Activated CD8-positive, alpha-beta memory T cell treated with anti-CD3 and anti-CD28 coated beads, Interleukin-2, amount 50 U/mL, for 4 hours (primary cell): ENCODE results near the gene SLC4A1.

ENCODE experiments used
- DNase-seq: peaks from one replicate; pipeline ENCODE4 v3.0.0-alpha.2; 2020

Gene SLC4A1

GRCh38 chr17:44283344-44284023, 15.5 kb upstream of the SLC4A1 start:
- DNase-seq: no peak

- no peak for DNase-seq
These were observed 14.3 kb upstream of the SLC4A1 start for GRCh38 chr17:44282264-44282663.

GRCh38 chr17:44281570-44281969, 13.6 kb upstream of the SLC4A1 start:
- DNase-seq: no peak

DNA sequence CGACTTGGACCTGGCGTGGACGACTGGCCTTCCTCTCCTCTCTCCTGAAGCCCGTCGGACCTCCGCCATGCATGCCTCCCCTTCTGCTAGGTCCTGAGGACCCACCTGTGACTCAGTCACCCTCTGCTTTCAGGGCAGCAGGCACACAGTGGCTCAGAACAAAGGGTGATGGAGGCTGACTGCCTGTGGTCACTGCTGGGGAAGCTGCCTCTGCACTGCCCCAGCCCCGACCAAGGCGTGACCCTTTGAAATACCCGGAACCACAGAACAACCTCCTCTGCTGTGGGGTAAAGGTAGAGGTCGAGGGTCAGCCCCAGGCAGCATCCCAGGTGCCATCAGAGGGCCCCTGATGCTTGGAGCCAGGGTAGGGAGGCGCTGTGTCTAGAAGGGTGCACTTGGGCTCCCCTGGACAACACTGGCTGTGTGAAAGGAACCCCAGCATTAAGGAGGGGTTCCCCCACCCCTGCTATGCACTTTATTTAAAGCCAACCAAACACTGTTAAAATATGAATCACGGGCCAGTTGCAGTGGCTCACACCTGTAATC, 12.5 kb upstream of the SLC4A1 start:
- no peak for DNase-seq

- DNase-seq: no peak
These were observed 11.9 kb upstream of the SLC4A1 start for GRCh38 chr17:44279666-44280391.

- no peak for DNase-seq
These were observed 11.4 kb upstream of the SLC4A1 start for GRCh38 chr17:44279346-44279665.

- no peak for DNase-seq
These were observed 10.0 kb upstream of the SLC4A1 start for GRCh38 chr17:44277976-44278375.

GRCh38 chr17:44273607-44274006, 5.7 kb upstream of the SLC4A1 start:
- DNase-seq: no peak

- no peak for DNase-seq
These were observed 5.0 kb upstream of the SLC4A1 start for GRCh38 chr17:44272954-44273353.

GRCh38 chr17:44272321-44272951, 4.5 kb upstream of the SLC4A1 start:
- DNase-seq: no peak

GRCh38 chr17:44269535-44270240, 1.8 kb upstream of the SLC4A1 start:
- DNase-seq: no peak

DNA sequence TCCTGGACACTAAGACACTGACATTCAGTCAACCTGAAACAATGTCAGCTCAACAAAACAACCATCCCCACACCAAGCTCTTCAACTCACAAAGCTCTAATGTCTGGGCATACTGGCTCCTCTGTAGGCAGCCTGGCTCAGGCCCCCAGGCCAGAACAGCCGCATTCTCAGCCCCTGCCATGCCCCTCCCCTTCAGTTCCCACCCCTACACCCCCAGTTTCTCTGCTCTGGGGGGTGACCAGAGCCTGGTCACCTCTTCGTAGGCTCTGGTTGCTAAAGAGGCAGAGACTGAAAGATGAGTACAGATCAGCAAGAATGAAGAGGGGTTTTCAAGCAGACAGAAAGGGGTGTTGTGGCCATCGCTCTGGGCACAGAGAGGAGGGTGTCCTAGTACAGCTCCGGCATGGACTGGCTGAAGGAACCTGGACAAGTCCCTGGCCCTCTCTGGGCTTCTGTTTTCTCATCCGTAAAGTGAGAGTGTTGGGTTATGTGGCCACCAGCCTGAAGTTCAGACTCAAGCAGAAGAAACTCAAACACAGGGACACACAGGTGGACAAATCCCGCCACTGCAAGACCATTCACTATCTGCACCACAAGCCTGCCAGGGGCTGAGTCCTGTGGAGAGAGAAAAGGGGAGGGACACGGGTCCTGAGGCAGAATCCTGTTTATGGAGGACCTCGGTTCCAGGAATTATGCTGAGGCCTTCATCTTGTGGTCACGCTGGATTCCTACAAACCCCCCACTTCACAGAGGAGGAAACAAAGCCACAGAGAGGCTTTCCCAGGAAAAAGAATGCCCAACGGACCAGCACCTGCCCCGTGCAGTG, 987 bp upstream of the SLC4A1 start:
- DNase-seq: no peak

DNA sequence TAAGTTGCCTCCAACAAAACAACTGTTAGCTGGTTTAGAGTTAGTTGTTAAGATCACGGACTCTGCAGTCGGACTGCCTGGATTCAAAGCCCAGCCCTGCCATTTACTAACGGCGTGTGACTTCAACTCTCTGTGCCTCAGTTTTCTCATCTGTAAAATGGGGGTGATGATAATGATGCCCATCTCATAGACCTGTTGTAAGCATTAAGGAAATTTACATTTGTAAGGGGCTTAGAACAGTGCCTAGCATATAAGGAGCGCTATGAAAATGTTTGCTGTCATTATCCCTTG, 825 bp downstream of the SLC4A1 start:
- no peak for DNase-seq

- DNase-seq: no peak
These were observed 1.4 kb downstream of the SLC4A1 start for GRCh38 chr17:44266402-44267164.

GRCh38 chr17:44263345-44263902, 4.5 kb downstream of the SLC4A1 start:
- no peak for DNase-seq

GRCh38 chr17:44262654-44263225, 5.2 kb downstream of the SLC4A1 start:
- no peak for DNase-seq

DNA sequence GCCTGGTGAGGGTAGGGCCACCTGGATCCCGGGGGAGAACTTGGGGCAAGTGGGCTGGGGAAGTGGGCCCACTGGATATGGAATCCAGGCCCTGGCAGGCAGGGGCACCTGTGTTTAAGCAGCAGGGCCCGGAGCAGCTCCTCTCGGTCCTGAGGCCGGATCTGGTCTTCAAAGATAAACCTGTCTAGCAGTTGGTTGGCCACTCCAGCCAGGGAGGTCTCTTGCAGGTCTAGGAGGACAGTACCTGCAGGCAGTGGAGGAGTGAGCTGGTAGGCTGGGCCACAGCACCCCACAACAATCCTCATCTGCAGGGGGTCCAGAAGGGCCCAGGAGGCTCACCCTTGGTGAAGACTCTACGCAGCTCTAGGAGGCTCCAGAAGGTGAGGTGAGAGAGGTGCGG, 7.6 kb downstream of the SLC4A1 start:
- no peak for DNase-seq

GRCh38 chr17:44258811-44259351, 9.1 kb downstream of the SLC4A1 start:
- no peak for DNase-seq

GRCh38 chr17:44257815-44258760, 9.8 kb downstream of the SLC4A1 start:
- no peak for DNase-seq

GRCh38 chr17:44256671-44257070, 11.3 kb downstream of the SLC4A1 start:
- DNase-seq: no peak
